Mucosa of descending colon (tissue), 3 donors: ENCODE data around the gene BBX. TPM values are rescaled to one million over a fixed set of nuclear protein-coding genes. Genes with fewer than 3 reads are reported as not detected.

Source experiments
- ATAC-seq: fragments of 200-7000 bp; cut with Tn5 transposase; one replicate; pipeline ENCODE4 v1.9.1; 2020; ENCODE audit warnings: mild to moderate bottlenecking, moderate library complexity
- DNase-seq, 3 donors: peaks; one replicate each; pipeline ENCODE4 v3.0.0-alpha.2; 2020
- H3K36me3 ChIP-seq: fragments of 200-600 bp; one replicate; pipeline ENCODE4 v1.8.0; 2021; ENCODE audit warnings: low read depth, mild to moderate bottlenecking
- H3K4me1 ChIP-seq: fragments of 200-600 bp; one replicate; pipeline ENCODE4 v1.8.0; 2021; ENCODE audit warnings: low read depth, mild to moderate bottlenecking
- H3K4me3 ChIP-seq: fragments of 200-600 bp; one replicate; pipeline ENCODE4 v1.8.0; 2021; ENCODE audit warnings: mild to moderate bottlenecking
- H3K9me3 ChIP-seq: fragments of 200-600 bp; one replicate; pipeline ENCODE4 v1.8.0; 2021; ENCODE audit warnings: mild to moderate bottlenecking
- CTCF ChIP-seq: fragments of 200-600 bp; IDR thresholded peaks from one replicate; pipeline ENCODE4 v1.8.0; 2022; ENCODE audit warnings: antibody characterized with exemption, mild to moderate bottlenecking
- intact Hi-C, 2 donors: fragments of 100-400 bp; cut with DNase I in 1 of 2; cut with micrococcal nuclease in 1 of 2; formaldehyde crosslinking; loops; one replicate each; pipeline versions ENCODE4 v1.11.0 to v1.11.1; 2022; cut with DNase I, micrococcal nuclease
- total RNA-seq, 3 donors: library from RNA; stranded (reverse); fragmentation: NEBNext Ultra II Directional in 2 of 3; extraction: Animal tissue kit (Norgen Biotek cat#: 25700) in 2 of 3; gene quantifications; one replicate each; pipeline versions ENCODE4 v1.2.1 to v1.2.4, GENCODE V29; 2021 to 2023
- donor health status: DM: no; HTN: no; CAD: no; lungs with moderate emphysema.
- donor health status: DM: no; HTN: no; CAD: no.
- donor health status: DM: no; HTN: yes; CAD: no.

BBX gene
- total RNA-seq, 3 donors from 2014 or later: 24.4 to 69.9 (median 26.0) TPM

DNA sequence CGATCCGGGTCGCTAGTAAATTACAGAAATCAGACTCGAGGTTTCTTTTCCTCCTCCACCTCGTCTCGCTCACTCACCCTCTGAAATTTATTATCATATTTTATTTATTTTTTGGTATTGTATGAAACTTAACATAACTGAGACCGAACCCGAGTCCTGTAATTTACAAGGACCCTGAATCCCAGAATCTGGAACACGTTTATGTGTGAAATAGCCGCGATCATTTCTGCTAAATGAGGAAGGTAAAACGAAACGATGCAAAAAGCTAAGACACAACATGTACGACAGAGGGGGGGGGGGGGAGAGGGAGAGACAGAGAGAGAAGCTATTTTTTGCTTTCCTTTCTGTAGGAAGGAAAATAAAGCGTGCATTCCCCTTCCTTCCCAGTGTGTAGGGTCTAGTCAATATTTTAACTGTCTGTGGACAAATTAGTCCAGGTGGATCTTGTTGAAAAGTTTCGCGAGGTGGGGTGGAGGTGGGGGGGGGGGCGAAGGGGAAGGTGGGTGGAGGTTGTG is 1.6 kb downstream of the BBX start:
- H3K4me1 ChIP-seq: peaks cover 6% of the 10 kb centered on the region
- no peak for TF ChIP-seq CTCF
- H3K9me3 ChIP-seq: no peaks in the 10 kb centered on the region
- H3K4me3 ChIP-seq: peak overlapping the region; percentile 70
- peak in 1 of 3 donors; percentile 31 for DNase-seq
- no peaks in the 10 kb centered on the region for H3K36me3 ChIP-seq
- ATAC-seq: no peak
- intact Hi-C loops: loop anchor here in 1 of 2 donors (10.0 kb wide), 1 partner anchor 100 kb away; no protein-coding TSS in a partner anchor

DNA sequence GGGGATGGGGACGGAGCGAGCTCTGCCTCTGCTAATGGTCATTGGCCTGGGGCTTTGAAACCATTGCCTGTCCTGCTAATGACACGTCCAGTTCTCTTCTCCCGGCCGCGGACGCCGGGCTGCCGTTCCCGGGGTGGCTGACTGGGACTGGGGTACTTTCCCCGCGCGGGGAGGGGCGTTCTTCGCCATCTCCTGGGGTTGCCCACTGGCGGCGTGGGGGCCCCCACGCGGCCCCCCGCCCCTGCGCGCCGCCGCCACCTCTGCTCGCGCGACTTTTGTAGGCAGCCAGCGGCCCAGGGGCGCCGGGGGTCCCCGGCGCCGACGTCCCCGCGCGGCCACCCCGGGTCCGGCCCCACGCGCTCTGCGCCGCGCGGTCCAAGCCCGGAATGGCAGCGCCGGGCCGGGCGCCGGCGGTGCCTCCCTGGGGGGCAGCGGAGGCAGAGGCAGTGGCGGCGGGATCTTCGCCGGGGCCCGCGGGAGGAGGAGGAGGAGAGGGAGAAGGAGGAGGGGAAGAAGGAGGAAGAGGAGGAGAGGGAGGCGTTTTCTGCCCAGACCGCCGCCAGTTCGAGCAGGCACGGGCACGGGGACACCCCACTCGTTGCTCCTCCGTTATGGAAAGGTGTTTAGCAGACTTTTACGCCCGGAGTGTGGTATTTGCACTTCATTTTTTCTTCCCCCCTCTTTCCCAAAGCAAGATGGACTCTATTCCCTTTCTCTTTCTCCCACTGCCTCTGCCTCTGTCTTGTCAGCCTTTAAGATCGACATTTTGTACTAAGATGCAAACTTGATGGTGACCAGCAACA is 2.3 kb downstream of the BBX start:
- Histone ChIP-seq H3K4me1 (peaks cover 6% of the 10 kb centered on the region), H3K4me3 (peak overlapping the region; percentile 46), H3K9me3 (no peaks in the 10 kb centered on the region), H3K36me3 (no peaks in the 10 kb centered on the region)
- ATAC-seq (peak; percentile 2), DNase-seq (peak; percentile 64 to 74 (median 65))
- no peak for TF ChIP-seq CTCF
- intact Hi-C loops: loop anchor here in 1 of 2 donors (10.0 kb wide), 1 partner anchor 100 kb away; no protein-coding TSS in a partner anchor

DNA sequence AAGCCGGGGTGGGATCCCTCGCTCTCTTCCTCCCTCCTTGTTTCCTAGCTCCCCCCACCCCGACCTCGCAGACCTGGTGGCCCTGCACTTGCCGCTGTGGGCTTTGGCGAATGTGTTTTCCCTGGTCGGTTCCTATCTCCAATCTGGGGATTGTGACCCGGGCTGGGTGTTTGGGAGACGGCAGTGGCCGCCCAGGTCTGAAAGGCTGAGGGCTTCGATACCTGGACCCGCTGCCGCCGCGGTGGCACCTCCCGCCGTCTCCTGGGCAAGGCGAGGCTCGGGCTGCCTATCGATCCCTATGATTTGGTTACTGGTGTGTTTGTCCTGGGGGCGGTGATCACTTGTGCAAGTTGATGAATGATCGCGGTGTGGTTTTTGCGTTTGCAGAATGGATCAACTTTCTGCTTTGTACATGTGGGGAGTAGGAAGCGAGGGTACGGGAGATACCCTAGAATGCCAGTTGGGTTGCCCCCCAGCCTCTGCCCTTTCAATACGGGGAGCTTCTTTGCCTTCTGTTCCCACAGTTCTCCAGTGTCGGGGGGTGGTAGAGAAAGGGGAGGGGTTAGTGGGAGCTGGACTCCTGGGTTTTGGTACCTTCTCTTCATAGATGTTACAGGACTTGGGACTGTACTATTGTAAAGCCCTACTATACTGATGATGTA is 3.0 kb downstream of the BBX start:
- no peak for ATAC-seq
- intact Hi-C loops: loop anchor here in 1 of 2 donors (10.0 kb wide), 1 partner anchor 101 kb away; no protein-coding TSS in a partner anchor
- Histone ChIP-seq H3K9me3 (no peaks in the 10 kb centered on the region), H3K4me1 (peaks cover 6% of the 10 kb centered on the region), H3K4me3 (peak overlapping the region; percentile 46), H3K36me3 (no peaks in the 10 kb centered on the region)
- no peak for TF ChIP-seq CTCF
- peak; percentile 23 to 58 (median 49) for DNase-seq

DNA sequence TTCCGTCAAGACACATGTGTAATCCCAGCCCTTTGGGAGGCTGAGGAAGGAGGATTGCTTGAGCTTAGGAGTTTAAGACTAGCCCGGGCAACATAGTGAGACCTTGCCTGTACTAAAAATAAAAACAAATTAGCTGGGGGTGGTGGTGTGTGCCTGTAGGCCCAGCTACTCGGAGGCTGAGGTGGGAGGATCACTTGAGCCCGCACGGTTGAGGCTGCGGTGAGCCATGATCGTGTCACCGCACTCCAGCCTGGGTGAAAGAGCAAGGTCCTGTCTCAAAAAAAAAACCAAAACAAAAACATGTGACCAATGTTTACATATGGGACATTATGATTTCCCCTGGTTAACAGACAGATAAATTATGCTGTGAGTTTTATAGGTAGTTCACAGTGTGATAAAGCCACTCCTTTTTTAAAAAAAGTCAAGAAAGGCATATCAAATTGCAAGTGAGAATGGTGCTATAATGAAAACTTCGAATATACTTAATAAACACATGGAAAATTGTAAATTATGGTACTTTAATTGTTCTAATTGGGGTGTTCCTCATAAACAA is 9.2 kb downstream of the BBX start:
- peaks cover 3% of the 10 kb centered on the region for H3K4me1 ChIP-seq
- intact Hi-C loops: no loop called here
- H3K4me3 ChIP-seq: no peak overlapping the region
- no peak for TF ChIP-seq CTCF
- H3K9me3 ChIP-seq: no peaks in the 10 kb centered on the region
- peak; percentile 62 for ATAC-seq
- peak in 1 of 3 donors; percentile 34 for DNase-seq
- no peaks in the 10 kb centered on the region for H3K36me3 ChIP-seq

DNA sequence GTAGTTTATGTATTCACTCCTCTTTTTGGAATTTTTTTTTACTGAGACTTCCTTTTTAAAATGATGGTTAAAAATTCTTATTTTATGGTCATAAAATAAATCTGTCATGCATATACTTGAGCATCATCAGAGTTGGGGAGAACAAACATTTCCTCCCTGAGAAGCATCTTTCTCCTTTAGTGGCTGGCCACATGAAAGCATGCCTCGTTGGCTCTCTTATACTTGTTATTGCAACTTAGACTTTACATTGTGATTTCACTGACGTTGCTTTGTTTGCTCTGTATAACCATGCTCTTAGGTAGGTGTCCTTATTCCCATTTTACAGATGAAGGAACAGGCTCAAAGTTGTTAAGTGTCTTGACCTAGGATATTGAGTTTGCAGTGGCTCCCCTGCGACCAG is 18.1 kb downstream of the BBX start:
- intact Hi-C loops: no loop called here
- Histone ChIP-seq H3K4me1 (peaks cover 1% of the 10 kb centered on the region), H3K4me3 (no peak overlapping the region), H3K36me3 (no peaks in the 10 kb centered on the region), H3K9me3 (no peaks in the 10 kb centered on the region)
- no peak for ATAC-seq
- TF ChIP-seq CTCF: no peak
- no peak for DNase-seq
